Large intestine (tissue), 3 donors: ENCODE measurements around the gene VPS13A. TPM values are rescaled to one million over a fixed set of nuclear protein-coding genes. Genes with fewer than 3 reads are reported as not detected.

Source experiments
- DNase-seq, 2 donors: peaks; one replicate each; pipeline versions ENCODE4 v3.0.0 to v3.0.0-alpha.2; 2013
- H3K27ac ChIP-seq: one replicate; pipeline ENCODE4 v1.5.1; 2013; ENCODE audit warnings: low read length
- H3K27me3 ChIP-seq: 2 replicates; pipeline ENCODE4 v1.6.1; 2013; ENCODE audit warnings: low read length; ENCODE audit not compliant: control insufficient read depth, insufficient read depth
- H3K36me3 ChIP-seq: 2 replicates; pipeline ENCODE4 v1.6.1; 2013; ENCODE audit warnings: low read length; ENCODE audit not compliant: control insufficient read depth, insufficient read depth
- H3K4me1 ChIP-seq: one replicate; pipeline ENCODE4 v1.6.1; 2013; ENCODE audit warnings: low read length; ENCODE audit not compliant: control insufficient read depth, insufficient read depth
- H3K4me3 ChIP-seq: one replicate; pipeline ENCODE4 v1.5.1; 2013; ENCODE audit warnings: low read length
- H3K9me3 ChIP-seq: one replicate; pipeline ENCODE4 v1.6.1; 2013; ENCODE audit warnings: mild to moderate bottlenecking, low read depth, low read length, moderate library complexity; ENCODE audit not compliant: control insufficient read depth
- WGBS: methylation state at CpG from one replicate; pipeline ENCODE4 v1.1.5; 2013; ENCODE audit warnings: low lambda C conversion rate; ENCODE audit not compliant: insufficient coverage; 5-methylcytosine and 5-hydroxymethylcytosine counted together
- polyA plus RNA-seq: library from polyadenylated mRNA; unstranded; fragments of 120-200 nt; gene quantifications from one replicate; pipeline ENCODE4 v1.2.1, GENCODE V29; 2013

VPS13A gene
- polyA plus RNA-seq, 1 donor = 56.0 TPM

GRCh38 chr9:77451507-77451906 lies 274.2 kb downstream of the VPS13A start:
- Histone ChIP-seq H3K4me1 (peaks cover 9% of the 10 kb centered on the region), H3K27ac (no peak overlapping the region), H3K36me3 (no peaks in the 10 kb centered on the region), H3K9me3 (peaks cover 3% of the 10 kb centered on the region), H3K27me3 (no peaks in the 10 kb centered on the region), H3K4me3 (no peak overlapping the region)
- no peak for DNase-seq
- WGBS = no CpG with 5 or more reads among the region's 4 CpGs

DNA sequence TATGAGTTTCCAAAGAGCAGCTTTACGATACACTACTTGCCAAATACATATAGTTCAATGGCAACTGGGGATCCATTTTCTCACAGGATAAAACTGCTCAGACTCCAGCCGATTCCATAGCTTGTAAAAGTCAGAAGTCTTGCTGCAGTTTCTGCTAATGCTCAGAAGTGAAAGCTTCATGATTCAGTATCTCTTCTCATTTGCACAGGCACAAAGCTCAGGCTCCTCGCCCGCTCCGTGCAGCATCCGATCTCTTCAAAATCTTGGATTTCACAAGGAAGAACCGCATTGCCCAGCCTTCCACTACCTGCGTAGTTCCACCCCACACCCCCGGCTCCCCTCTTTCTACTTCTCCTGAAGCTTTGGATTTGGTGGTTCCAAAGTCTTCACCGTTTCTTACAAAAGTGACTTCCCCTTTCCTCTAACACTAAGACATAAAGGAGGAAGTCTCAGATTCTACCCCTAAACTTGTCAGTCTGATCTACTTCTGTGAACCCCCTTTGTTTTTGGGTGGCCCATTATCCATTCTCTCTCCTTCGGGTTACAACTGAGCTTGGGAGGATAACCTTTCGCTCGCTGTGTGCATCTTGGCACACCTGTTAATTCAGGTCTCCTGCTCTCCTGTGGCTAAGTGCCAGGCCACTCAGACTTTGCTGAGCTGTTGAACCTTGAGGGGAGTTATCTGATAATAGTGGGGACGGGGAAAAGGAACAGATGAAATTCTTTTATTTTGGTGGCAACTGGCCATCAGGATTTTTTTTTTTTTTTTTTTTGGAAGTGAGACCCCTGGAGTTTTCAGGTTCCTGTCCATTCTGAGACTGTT lies 276.7 kb downstream of the VPS13A start:
- H3K27ac ChIP-seq = no peak overlapping the region
- no peaks in the 10 kb centered on the region for H3K27me3 ChIP-seq
- H3K36me3 ChIP-seq = no peaks in the 10 kb centered on the region
- peaks cover 3% of the 10 kb centered on the region for H3K9me3 ChIP-seq
- 100% methylated on average over 3 of the region's 14 CpGs for WGBS
- H3K4me3 ChIP-seq = no peak overlapping the region
- DNase-seq = no peak
- H3K4me1 ChIP-seq = peaks cover 9% of the 10 kb centered on the region

GRCh38 chr9:77454663-77455062 lies 277.3 kb downstream of the VPS13A start:
- no peak for DNase-seq
- H3K4me3 ChIP-seq = no peak overlapping the region
- H3K27ac ChIP-seq = no peak overlapping the region
- H3K36me3 ChIP-seq = no peaks in the 10 kb centered on the region
- H3K9me3 ChIP-seq = peaks cover 3% of the 10 kb centered on the region
- H3K27me3 ChIP-seq = no peaks in the 10 kb centered on the region
- no CpG with 5 or more reads among the region's 3 CpGs for WGBS
- H3K4me1 ChIP-seq = peaks cover 5% of the 10 kb centered on the region

DNA sequence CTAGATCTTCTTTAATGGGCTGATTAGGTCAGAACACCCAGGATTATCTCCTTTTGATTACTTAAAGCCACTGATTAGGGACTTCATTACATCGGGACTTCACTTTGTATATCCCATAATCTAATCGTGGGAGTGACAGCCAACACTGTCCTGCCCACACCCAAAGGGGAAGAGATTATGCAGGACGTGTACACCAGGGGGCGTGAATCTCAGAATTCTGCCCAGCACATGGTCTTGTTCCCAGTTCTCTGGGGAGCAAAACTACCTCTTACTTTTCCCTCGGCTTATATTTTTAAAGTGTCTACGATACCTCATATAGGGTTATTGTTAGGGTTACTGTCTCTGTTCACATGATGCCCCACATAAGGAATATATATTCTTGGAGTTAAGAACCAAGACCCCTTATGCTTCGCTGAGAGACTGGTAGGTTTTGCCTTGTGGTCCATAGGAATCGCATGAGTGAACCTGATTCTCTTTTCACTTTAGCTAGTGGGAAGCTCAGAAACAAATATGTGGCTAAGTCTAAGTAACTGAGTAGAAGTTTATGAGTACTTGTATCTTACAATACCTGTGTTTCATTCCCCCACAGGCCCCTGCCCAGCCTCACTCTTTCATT lies 278.1 kb downstream of the VPS13A start:
- no CpG with 5 or more reads among the region's 8 CpGs for WGBS
- Histone ChIP-seq H3K36me3 (no peaks in the 10 kb centered on the region), H3K9me3 (peaks cover 3% of the 10 kb centered on the region), H3K27ac (no peak overlapping the region), H3K27me3 (no peaks in the 10 kb centered on the region), H3K4me1 (no peaks in the 10 kb centered on the region), H3K4me3 (no peak overlapping the region)
- DNase-seq = no peak

- no peaks in the 10 kb centered on the region for H3K4me1 ChIP-seq
- no peaks in the 10 kb centered on the region for H3K27me3 ChIP-seq
- no peaks in the 10 kb centered on the region for H3K36me3 ChIP-seq
- peak; percentile 71 to 76 for DNase-seq
- no peaks in the 10 kb centered on the region for H3K9me3 ChIP-seq
- WGBS = 20% methylated on average over 1 of the region's 10 CpGs
- H3K27ac ChIP-seq = no peak overlapping the region
- no peak overlapping the region for H3K4me3 ChIP-seq
These were observed 279.6 kb downstream of the VPS13A start for GRCh38 chr9:77456829-77457437.

- H3K4me3 ChIP-seq = no peak overlapping the region
- DNase-seq = peak; percentile 44 to 63
- H3K36me3 ChIP-seq = no peaks in the 10 kb centered on the region
- no peaks in the 10 kb centered on the region for H3K4me1 ChIP-seq
- no peaks in the 10 kb centered on the region for H3K27me3 ChIP-seq
- WGBS = no CpG with 5 or more reads among the region's 15 CpGs
- H3K27ac ChIP-seq = no peak overlapping the region
- H3K9me3 ChIP-seq = no peaks in the 10 kb centered on the region
These were observed 280.7 kb downstream of the VPS13A start for GRCh38 chr9:77457916-77458592.

DNA sequence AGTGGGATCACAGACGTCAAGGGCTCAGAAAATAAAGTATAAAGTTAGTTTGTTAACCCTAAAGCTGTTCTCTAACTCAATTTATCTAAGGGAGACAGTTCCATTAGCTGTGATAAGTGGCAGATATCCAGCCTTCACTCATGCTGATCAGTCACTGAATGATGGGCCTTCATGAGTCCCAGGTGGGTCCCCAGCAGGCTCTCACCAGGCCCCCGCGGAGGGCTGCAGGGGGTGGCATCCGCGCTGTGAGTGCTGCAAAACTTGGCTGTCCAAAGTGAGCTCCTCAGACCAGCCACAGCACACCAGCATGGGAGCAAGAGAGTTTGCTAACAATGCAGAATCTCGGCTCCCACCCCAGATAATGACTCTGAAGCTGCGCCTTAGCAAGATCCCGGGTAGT lies 283.6 kb downstream of the VPS13A start:
- Histone ChIP-seq H3K9me3 (no peaks in the 10 kb centered on the region), H3K27ac (no peak overlapping the region), H3K36me3 (no peaks in the 10 kb centered on the region), H3K4me3 (no peak overlapping the region), H3K4me1 (no peaks in the 10 kb centered on the region), H3K27me3 (no peaks in the 10 kb centered on the region)
- DNase-seq = no peak
- WGBS = no CpG with 5 or more reads among the region's 8 CpGs

GRCh38 chr9:77462066-77462465 lies 284.7 kb downstream of the VPS13A start:
- H3K4me1 ChIP-seq = no peaks in the 10 kb centered on the region
- no CpG with 5 or more reads among the region's 10 CpGs for WGBS

DNA sequence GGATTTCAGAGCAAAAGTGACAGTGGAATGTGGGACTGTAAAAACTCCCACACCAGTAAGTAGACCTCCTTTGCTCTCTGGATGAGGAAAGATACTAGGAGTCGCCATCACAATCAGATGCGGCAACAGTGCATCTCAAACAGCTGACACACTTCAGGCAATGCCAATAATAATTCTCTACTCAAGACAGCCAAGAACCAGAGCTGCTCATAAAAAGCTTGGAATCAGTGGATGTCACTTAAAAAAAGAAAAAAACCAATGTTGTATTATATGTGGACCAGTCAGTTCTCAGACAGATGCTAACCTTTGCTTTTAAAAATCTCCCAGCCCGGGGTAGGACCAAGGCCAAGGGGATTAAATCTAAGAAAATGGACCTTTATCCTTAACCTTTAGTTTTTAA lies 285.8 kb downstream of the VPS13A start:
- no peak overlapping the region for H3K27ac ChIP-seq
- H3K4me1 ChIP-seq = no peaks in the 10 kb centered on the region
- H3K27me3 ChIP-seq = no peaks in the 10 kb centered on the region
- no peaks in the 10 kb centered on the region for H3K36me3 ChIP-seq
- DNase-seq = no peak
- no peaks in the 10 kb centered on the region for H3K9me3 ChIP-seq
- WGBS = 40% methylated on average over 1 of the region's 3 CpGs
- H3K4me3 ChIP-seq = no peak overlapping the region

More at GRCh38 chr9:77462066-77462465, 284.7 kb downstream of the VPS13A start:
- Histone ChIP-seq H3K27ac (no peak overlapping the region), H3K27me3 (no peaks in the 10 kb centered on the region), H3K36me3 (no peaks in the 10 kb centered on the region), H3K9me3 (no peaks in the 10 kb centered on the region), H3K4me3 (no peak overlapping the region)
- no peak for DNase-seq

GRCh38 chr9:77464661-77465060 lies 287.3 kb downstream of the VPS13A start:
- no CpG with 5 or more reads among the region's 3 CpGs for WGBS
- no peaks in the 10 kb centered on the region for H3K36me3 ChIP-seq
- no peaks in the 10 kb centered on the region for H3K27me3 ChIP-seq

More at GRCh38 chr9:77464661-77465060, 287.3 kb downstream of the VPS13A start:
- Histone ChIP-seq H3K27ac (no peak overlapping the region), H3K4me1 (no peaks in the 10 kb centered on the region), H3K4me3 (no peak overlapping the region), H3K9me3 (no peaks in the 10 kb centered on the region)
- DNase-seq = no peak
